Mucosa of stomach (tissue), 1 donor: ENCODE data around the gene IFT52.

ENCODE experiments used
- H3K27me3 ChIP-seq: one replicate; pipeline ENCODE4 v1.7.0; 2013; ENCODE audit warnings: mild to moderate bottlenecking, low read length; ENCODE audit not compliant: control insufficient read depth, insufficient read depth
- H3K36me3 ChIP-seq: one replicate; pipeline ENCODE4 v1.7.0; 2013; ENCODE audit warnings: low read length; ENCODE audit not compliant: control insufficient read depth, insufficient read depth
- H3K4me1 ChIP-seq: one replicate; pipeline ENCODE4 v1.7.0; 2013; ENCODE audit warnings: mild to moderate bottlenecking, low read length; ENCODE audit not compliant: control insufficient read depth, insufficient read depth
- H3K4me3 ChIP-seq: one replicate; pipeline ENCODE4 v1.7.0; 2013; ENCODE audit warnings: low read length
- H3K9ac ChIP-seq: one replicate; pipeline ENCODE4 v1.7.0; 2013; ENCODE audit warnings: mild to moderate bottlenecking, low read length, moderate library complexity
- H3K9me3 ChIP-seq: one replicate; pipeline ENCODE4 v1.7.0; 2013; ENCODE audit warnings: mild to moderate bottlenecking, low read length, moderate library complexity; ENCODE audit not compliant: control insufficient read depth
- donor health status: Pancreatic carcinoma.

The IFT52 gene

GRCh38 chr20:43590392-43591303 lies at the start of gene IFT52:
IFT52 (plus strand) TSS chr20:43590937; CDS start chr20:43594699, 3,762 bp downstream.
- peaks cover 11% of the 10 kb centered on the region for H3K4me1 ChIP-seq
- no peaks in the 10 kb centered on the region for H3K9me3 ChIP-seq
- peak within 1 kb of the TSS; percentile 80 for H3K4me3 ChIP-seq
- no peaks in the 10 kb centered on the region for H3K27me3 ChIP-seq
- peak within 1 kb of the TSS; percentile 86 for H3K9ac ChIP-seq
- H3K36me3 ChIP-seq, result no peaks in the 10 kb centered on the region

GRCh38 chr20:43541214-43541613 lies 49.5 kb upstream of the IFT52 start:
- Histone ChIP-seq H3K36me3 (no peaks in the 10 kb centered on the region), H3K9ac (no peak overlapping the region), H3K9me3 (no peaks in the 10 kb centered on the region), H3K4me3 (no peak overlapping the region), H3K27me3 (no peaks in the 10 kb centered on the region), H3K4me1 (no peaks in the 10 kb centered on the region)

GRCh38 chr20:43542161-43542560 lies 48.6 kb upstream of the IFT52 start:
- H3K36me3 ChIP-seq, result no peaks in the 10 kb centered on the region
- H3K27me3 ChIP-seq, result no peaks in the 10 kb centered on the region
- H3K9me3 ChIP-seq, result no peaks in the 10 kb centered on the region
- H3K4me3 ChIP-seq, result no peak overlapping the region
- H3K4me1 ChIP-seq, result no peaks in the 10 kb centered on the region
- no peak overlapping the region for H3K9ac ChIP-seq

GRCh38 chr20:43542674-43543073 lies 48.1 kb upstream of the IFT52 start:
- no peaks in the 10 kb centered on the region for H3K27me3 ChIP-seq
- H3K36me3 ChIP-seq, result no peaks in the 10 kb centered on the region
- no peaks in the 10 kb centered on the region for H3K4me1 ChIP-seq
- no peak overlapping the region for H3K4me3 ChIP-seq
- no peaks in the 10 kb centered on the region for H3K9me3 ChIP-seq
- no peak overlapping the region for H3K9ac ChIP-seq

- no peak overlapping the region for H3K9ac ChIP-seq
- H3K4me3 ChIP-seq, result no peak overlapping the region
- no peaks in the 10 kb centered on the region for H3K4me1 ChIP-seq
- no peaks in the 10 kb centered on the region for H3K9me3 ChIP-seq
- H3K27me3 ChIP-seq, result no peaks in the 10 kb centered on the region
- H3K36me3 ChIP-seq, result no peaks in the 10 kb centered on the region
Measured at GRCh38 chr20:43543138-43543537, 47.6 kb upstream of the IFT52 start.

GRCh38 chr20:43544501-43544900 lies 46.2 kb upstream of the IFT52 start:
- no peaks in the 10 kb centered on the region for H3K36me3 ChIP-seq
- no peak overlapping the region for H3K4me3 ChIP-seq
- H3K9ac ChIP-seq, result no peak overlapping the region
- H3K27me3 ChIP-seq, result no peaks in the 10 kb centered on the region
- no peaks in the 10 kb centered on the region for H3K9me3 ChIP-seq
- H3K4me1 ChIP-seq, result no peaks in the 10 kb centered on the region

GRCh38 chr20:43545837-43546578 lies 44.7 kb upstream of the IFT52 start:
- H3K36me3 ChIP-seq, result no peaks in the 10 kb centered on the region
- H3K9ac ChIP-seq, result no peak overlapping the region
- H3K4me1 ChIP-seq, result no peaks in the 10 kb centered on the region
- H3K27me3 ChIP-seq, result no peaks in the 10 kb centered on the region
- no peak overlapping the region for H3K4me3 ChIP-seq
- H3K9me3 ChIP-seq, result no peaks in the 10 kb centered on the region

GRCh38 chr20:43548273-43548880 lies 42.4 kb upstream of the IFT52 start:
- H3K4me1 ChIP-seq, result no peaks in the 10 kb centered on the region
- H3K9me3 ChIP-seq, result no peaks in the 10 kb centered on the region
- no peaks in the 10 kb centered on the region for H3K36me3 ChIP-seq
- H3K9ac ChIP-seq, result no peak overlapping the region
- H3K4me3 ChIP-seq, result no peak overlapping the region
- no peaks in the 10 kb centered on the region for H3K27me3 ChIP-seq

GRCh38 chr20:43549416-43550065 lies 41.2 kb upstream of the IFT52 start:
- Histone ChIP-seq H3K4me1 (no peaks in the 10 kb centered on the region), H3K9ac (no peak overlapping the region), H3K27me3 (no peaks in the 10 kb centered on the region), H3K9me3 (no peaks in the 10 kb centered on the region), H3K4me3 (no peak overlapping the region), H3K36me3 (no peaks in the 10 kb centered on the region)

- Histone ChIP-seq H3K27me3 (no peaks in the 10 kb centered on the region), H3K9ac (no peak overlapping the region), H3K4me1 (no peaks in the 10 kb centered on the region), H3K4me3 (no peak overlapping the region), H3K9me3 (no peaks in the 10 kb centered on the region), H3K36me3 (no peaks in the 10 kb centered on the region)
Measured at GRCh38 chr20:43550456-43550855, 40.3 kb upstream of the IFT52 start.

- no peaks in the 10 kb centered on the region for H3K36me3 ChIP-seq
- no peaks in the 10 kb centered on the region for H3K27me3 ChIP-seq
- no peak overlapping the region for H3K4me3 ChIP-seq
- no peaks in the 10 kb centered on the region for H3K9me3 ChIP-seq
- H3K9ac ChIP-seq, result no peak overlapping the region
- H3K4me1 ChIP-seq, result peaks cover 22% of the 10 kb centered on the region
Measured at GRCh38 chr20:43554369-43554768, 36.4 kb upstream of the IFT52 start.
